Activated CD8-positive, alpha-beta T cell treated with anti-CD3 and anti-CD28 coated beads for 36 hours (primary cell): ENCODE results near the gene PPP1R18. TPM values are rescaled to one million over a fixed set of nuclear protein-coding genes. Genes with fewer than 3 reads are reported as not detected.
"Not testable (repeated sequence)": the region's sequence is repeated elsewhere in the genome, so short reads cannot be mapped to it uniquely, and the experiment has no call there.

ENCODE experiments used
- ATAC-seq: fragments of 200-7000 bp; cut with Tn5 transposase; one replicate; pipeline ENCODE4 v1.10.0; 2021; ENCODE audit warnings: mild to moderate bottlenecking, moderate library complexity
- CTCF ChIA-PET: fragments of 350-600 bp; sonication (Branson Sonifier 250); formaldehyde crosslinking; loops from one replicate; lab custom pipeline; 2021; ENCODE audit warnings: antibody characterized with exemption; lab: Charles Lee
- POLR2A ChIA-PET: fragments of 350-600 bp; sonication (Branson Sonifier 250); formaldehyde crosslinking; loops from one replicate; lab custom pipeline; 2021; ENCODE audit warnings: antibody characterized with exemption; lab: Charles Lee
- DNase-seq: peaks from one replicate; pipeline ENCODE4 v3.0.0-alpha.2; 2020
- H3K27ac Mint-ChIP-seq: one replicate; pipeline ENCODE4 v1.8.0; 2021; ENCODE audit warnings: mild to moderate bottlenecking, mixed read lengths
- H3K27me3 Mint-ChIP-seq: one replicate; pipeline ENCODE4 v1.8.0; 2021; ENCODE audit warnings: mixed read lengths
- H3K36me3 Mint-ChIP-seq: one replicate; pipeline ENCODE4 v1.8.0; 2021; ENCODE audit warnings: low read depth, mixed read lengths
- H3K4me1 Mint-ChIP-seq: one replicate; pipeline ENCODE4 v1.8.0; 2021; ENCODE audit warnings: low read depth, mixed read lengths
- H3K4me3 Mint-ChIP-seq: one replicate; pipeline ENCODE4 v1.8.0; 2021; ENCODE audit warnings: mild to moderate bottlenecking, moderate library complexity, mixed read lengths
- H3K9me3 Mint-ChIP-seq: one replicate; pipeline ENCODE4 v1.8.0; 2021; ENCODE audit warnings: mixed read lengths
- CTCF ChIP-seq: fragments of 200-600 bp; IDR thresholded peaks from one replicate; pipeline ENCODE4 v1.8.0; 2022; ENCODE audit warnings: antibody characterized with exemption, mild to moderate bottlenecking
- intact Hi-C: fragments of 100-400 bp; cut with micrococcal nuclease; formaldehyde crosslinking; loops from one replicate; pipeline ENCODE4 v1.10.0; 2022
- total RNA-seq, 2 experiments: library from RNA; stranded (reverse); gene quantifications; one replicate each; pipeline ENCODE4 v1.2.3, GENCODE V29; 2021

Gene PPP1R18
- total RNA-seq, 2 experiments from 2014 or later: 174 to 177 TPM

GRCh38 chr6:30717845-30718720 lies 31.6 kb upstream of the PPP1R18 start:
- CTCF ChIA-PET: interaction anchor here (1.0 to 25.8 kb wide), 5 partner anchors 12 to 41 kb away, joined by 3 to 704 read pairs (median 6); partner anchors contain the start of gene DHX16
- H3K9me3 Mint-ChIP-seq, H3K27me3 Mint-ChIP-seq, DNase-seq, ATAC-seq: not testable (repeated sequence)
- Mint-ChIP-seq H3K27ac (peak overlapping the region; percentile 100), H3K4me3 (peak overlapping the region; percentile 80), H3K4me1 (peaks cover 36% of the 10 kb centered on the region), H3K36me3 (peaks cover 66% of the 10 kb centered on the region)
- POLR2A ChIA-PET: interaction anchor here (0.8 to 22.1 kb wide), 9 partner anchors 16 to 148 kb away, joined by 3 to 500 read pairs (median 27); partner anchors contain the start of genes DHX16, FLOT1, MRPS18B and NRM
- intact Hi-C loops: loop anchor here (1.0 kb wide), 1 partner anchor 36 kb away; no protein-coding TSS in a partner anchor
- peak; percentile 49 for TF ChIP-seq CTCF

GRCh38 chr6:30717129-30717844 lies 30.8 kb upstream of the PPP1R18 start, which contains the start of gene MDC1:
Gene MDC1 (minus strand): TSS chr6:30717281. CDS start chr6:30715175, 2,106 bp downstream.
- no peaks in the 10 kb centered on the region for H3K27me3 Mint-ChIP-seq
- intact Hi-C loops: loop anchor here (1.0 kb wide), 1 partner anchor 35 kb away; no protein-coding TSS in a partner anchor
- peak; percentile 100 for DNase-seq
- POLR2A ChIA-PET: interaction anchor here (0.7 to 22.1 kb wide), 9 partner anchors 9 to 147 kb away, joined by 3 to 500 read pairs (median 6); partner anchors contain the start of genes DHX16, MRPS18B, NRM and PPP1R10
- peaks cover 66% of the 10 kb centered on the region for H3K36me3 Mint-ChIP-seq
- CTCF ChIA-PET: interaction anchor here (0.8 to 25.8 kb wide), 6 partner anchors 14 to 370 kb away, joined by 3 to 704 read pairs (median 5); partner anchors contain the start of gene DHX16
- no peaks in the 10 kb centered on the region for H3K9me3 Mint-ChIP-seq
- H3K4me3 Mint-ChIP-seq: peak within 1 kb of the TSS; percentile 80
- TF ChIP-seq CTCF: no peak
- peak; percentile 78 for ATAC-seq
- H3K27ac Mint-ChIP-seq: peak within 1 kb of the TSS; percentile 99
- peaks cover 37% of the 10 kb centered on the region for H3K4me1 Mint-ChIP-seq

GRCh38 chr6:30716879-30717128 lies 30.4 kb upstream of the PPP1R18 start:
- Mint-ChIP-seq H3K27ac (peak overlapping the region; percentile 99), H3K27me3 (no peaks in the 10 kb centered on the region), H3K36me3 (peaks cover 66% of the 10 kb centered on the region), H3K4me1 (peaks cover 41% of the 10 kb centered on the region), H3K9me3 (no peaks in the 10 kb centered on the region), H3K4me3 (peak overlapping the region; percentile 80)
- intact Hi-C loops: loop anchor here (1.0 kb wide), 1 partner anchor 35 kb away; no protein-coding TSS in a partner anchor
- CTCF ChIA-PET: interaction anchor here (0.8 to 25.8 kb wide), 7 partner anchors 14 to 370 kb away, joined by 3 to 704 read pairs (median 4); partner anchors contain the start of gene DHX16
- POLR2A ChIA-PET: interaction anchor here (0.7 to 22.1 kb wide), 8 partner anchors 8 to 147 kb away, joined by 3 to 500 read pairs (median 8); partner anchors contain the start of genes DHX16, MRPS18B, NRM and PPP1R10
- no peak for TF ChIP-seq CTCF
- no peak for ATAC-seq
- DNase-seq: no peak

- ChIA-PET POLR2A (interaction anchor here (22.1 kb wide), 1 partner anchor 36 kb away, joined by 500 read pairs; the partner anchor contains the start of gene DHX16), CTCF (interaction anchor here (0.6 to 0.7 kb wide), 2 partner anchors 9 to 35 kb away, joined by 3 read pairs; no protein-coding TSS in a partner anchor)
- no peak for TF ChIP-seq CTCF
- H3K4me3 Mint-ChIP-seq: no peak overlapping the region
- DNase-seq (no peak), ATAC-seq (no peak)
- no peak overlapping the region for H3K27ac Mint-ChIP-seq
- no peaks in the 10 kb centered on the region for H3K27me3 Mint-ChIP-seq
- intact Hi-C loops: no loop called here
- H3K4me1 Mint-ChIP-seq: peaks cover 41% of the 10 kb centered on the region
- peaks cover 67% of the 10 kb centered on the region for H3K36me3 Mint-ChIP-seq
- H3K9me3 Mint-ChIP-seq: no peaks in the 10 kb centered on the region
Observed at GRCh38 chr6:30714263-30714662, 27.8 kb upstream of the PPP1R18 start.
